K562 (cell line): ENCODE results near the gene MED13L. TPM values are rescaled to one million over a fixed set of nuclear protein-coding genes. Genes with fewer than 3 reads are reported as not detected.

Experiments used
- MED1 ChIP-seq: sonication (generic); formaldehyde crosslinking; IDR thresholded peaks from 2 replicates; pipeline ENCODE4 v1.8.1; 2023; ENCODE audit warnings: missing genetic modification reagents, borderline replicate concordance
- MEF2D ChIP-seq: conservative IDR thresholded peaks from 2 replicates; pipeline ENCODE4 v1.6.1; 2016; ENCODE audit warnings: low read depth, missing genetic modification characterization, missing compliant biosample characterization
- NCOA4 ChIP-seq: fragments of 450-650 bp; IDR thresholded peaks from 2 replicates; pipeline ENCODE4 v1.6.1; 2018; ENCODE audit warnings: mild to moderate bottlenecking; ENCODE audit not compliant: partially characterized antibody
- polyA plus RNA-seq, 8 experiments: library from polyadenylated mRNA; depleted of rRNA in 4 of 8; stranded (reverse) in 5 of 8; unstranded in 3 of 8; fragments of >200 nt; fragmentation: Nextera tagmentation in 2 of 8; fragmentation: Illumina TruSeq in 1 of 8; extraction: Ambion mirVana in 2 of 8; extraction: Trizol in 1 of 8; gene quantifications; 2 replicates each; pipeline versions ENCODE4 v1.2.1 to v1.2.3, GENCODE V29; 2011 to 2014; ENCODE audit warnings: inconsistent platforms in 1 of 8, missing spikeins in 1 of 8
- total RNA-seq, 7 experiments: library from RNA; depleted of rRNA in 6 of 7; stranded (reverse); fragments of >200 nt in 6 of 7; fragmentation: Illumina TruSeq in 2 of 7; extraction: Trizol in 2 of 7; gene quantifications; 2 replicates each; pipeline versions ENCODE4 v1.2.1 to v1.2.3, GENCODE V29; 2011 to 2021; ENCODE audit warnings: low replicate concordance in 1 of 7
- TF ChIP-seq, protein P1 (sequence below): fragments of 450-650 bp; IDR thresholded peaks from 2 replicates; pipeline ENCODE4 v1.6.1; 2016; ENCODE audit warnings: low read depth
- TF ChIP-seq, protein P2 (sequence below), 2 experiments: fragments of 450-650 bp; IDR thresholded peaks; 2 replicates each; pipeline ENCODE4 v1.6.1; 2016; ENCODE audit warnings: mild to moderate bottlenecking in 2 of 2, borderline replicate concordance in 1 of 2, low read depth in 1 of 2, moderate library complexity in 1 of 2
- TF ChIP-seq, protein P3 (sequence below): fragments of 150-350 bp; IDR thresholded peaks from 2 replicates; pipeline ENCODE4 v1.6.1; 2014; ENCODE audit warnings: low read depth, mild to moderate bottlenecking, low read length, borderline replicate concordance

The MED13L gene
- total and polyA plus RNA-seq, 9 of the 15 experiments (the other 6 are each of a cell fraction or from before 2014, with no cell fraction given) = 13.4 to 90.3 (median 36.9) TPM

DNA sequence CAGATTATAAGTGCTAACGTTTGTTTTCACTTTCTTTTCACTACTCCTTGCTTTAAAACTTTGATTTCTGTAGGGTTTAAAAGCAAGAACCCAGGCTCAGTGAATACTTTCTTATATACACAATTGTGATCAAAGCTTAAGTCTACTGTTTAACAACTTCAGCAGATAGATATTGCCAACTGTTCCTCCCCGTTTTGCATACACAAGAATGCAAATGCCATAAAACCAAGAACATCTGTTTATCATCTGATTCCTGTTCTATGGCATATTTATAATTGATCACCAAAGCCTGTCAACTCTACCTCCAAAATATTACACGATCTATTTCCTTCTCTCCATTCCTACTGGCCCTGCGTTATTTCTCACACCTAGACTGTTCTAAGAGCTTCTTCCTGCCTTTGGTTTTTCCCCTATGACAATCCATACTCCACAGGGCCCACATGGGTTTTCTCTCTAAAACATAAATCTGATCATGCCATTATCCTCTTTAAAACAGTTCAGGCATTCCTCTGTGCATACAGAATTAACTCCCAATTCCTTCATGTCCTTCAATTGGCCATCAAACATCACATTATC lies 15.9 kb downstream of the MED13L start (continued):
- TF ChIP-seq, protein P1, sequence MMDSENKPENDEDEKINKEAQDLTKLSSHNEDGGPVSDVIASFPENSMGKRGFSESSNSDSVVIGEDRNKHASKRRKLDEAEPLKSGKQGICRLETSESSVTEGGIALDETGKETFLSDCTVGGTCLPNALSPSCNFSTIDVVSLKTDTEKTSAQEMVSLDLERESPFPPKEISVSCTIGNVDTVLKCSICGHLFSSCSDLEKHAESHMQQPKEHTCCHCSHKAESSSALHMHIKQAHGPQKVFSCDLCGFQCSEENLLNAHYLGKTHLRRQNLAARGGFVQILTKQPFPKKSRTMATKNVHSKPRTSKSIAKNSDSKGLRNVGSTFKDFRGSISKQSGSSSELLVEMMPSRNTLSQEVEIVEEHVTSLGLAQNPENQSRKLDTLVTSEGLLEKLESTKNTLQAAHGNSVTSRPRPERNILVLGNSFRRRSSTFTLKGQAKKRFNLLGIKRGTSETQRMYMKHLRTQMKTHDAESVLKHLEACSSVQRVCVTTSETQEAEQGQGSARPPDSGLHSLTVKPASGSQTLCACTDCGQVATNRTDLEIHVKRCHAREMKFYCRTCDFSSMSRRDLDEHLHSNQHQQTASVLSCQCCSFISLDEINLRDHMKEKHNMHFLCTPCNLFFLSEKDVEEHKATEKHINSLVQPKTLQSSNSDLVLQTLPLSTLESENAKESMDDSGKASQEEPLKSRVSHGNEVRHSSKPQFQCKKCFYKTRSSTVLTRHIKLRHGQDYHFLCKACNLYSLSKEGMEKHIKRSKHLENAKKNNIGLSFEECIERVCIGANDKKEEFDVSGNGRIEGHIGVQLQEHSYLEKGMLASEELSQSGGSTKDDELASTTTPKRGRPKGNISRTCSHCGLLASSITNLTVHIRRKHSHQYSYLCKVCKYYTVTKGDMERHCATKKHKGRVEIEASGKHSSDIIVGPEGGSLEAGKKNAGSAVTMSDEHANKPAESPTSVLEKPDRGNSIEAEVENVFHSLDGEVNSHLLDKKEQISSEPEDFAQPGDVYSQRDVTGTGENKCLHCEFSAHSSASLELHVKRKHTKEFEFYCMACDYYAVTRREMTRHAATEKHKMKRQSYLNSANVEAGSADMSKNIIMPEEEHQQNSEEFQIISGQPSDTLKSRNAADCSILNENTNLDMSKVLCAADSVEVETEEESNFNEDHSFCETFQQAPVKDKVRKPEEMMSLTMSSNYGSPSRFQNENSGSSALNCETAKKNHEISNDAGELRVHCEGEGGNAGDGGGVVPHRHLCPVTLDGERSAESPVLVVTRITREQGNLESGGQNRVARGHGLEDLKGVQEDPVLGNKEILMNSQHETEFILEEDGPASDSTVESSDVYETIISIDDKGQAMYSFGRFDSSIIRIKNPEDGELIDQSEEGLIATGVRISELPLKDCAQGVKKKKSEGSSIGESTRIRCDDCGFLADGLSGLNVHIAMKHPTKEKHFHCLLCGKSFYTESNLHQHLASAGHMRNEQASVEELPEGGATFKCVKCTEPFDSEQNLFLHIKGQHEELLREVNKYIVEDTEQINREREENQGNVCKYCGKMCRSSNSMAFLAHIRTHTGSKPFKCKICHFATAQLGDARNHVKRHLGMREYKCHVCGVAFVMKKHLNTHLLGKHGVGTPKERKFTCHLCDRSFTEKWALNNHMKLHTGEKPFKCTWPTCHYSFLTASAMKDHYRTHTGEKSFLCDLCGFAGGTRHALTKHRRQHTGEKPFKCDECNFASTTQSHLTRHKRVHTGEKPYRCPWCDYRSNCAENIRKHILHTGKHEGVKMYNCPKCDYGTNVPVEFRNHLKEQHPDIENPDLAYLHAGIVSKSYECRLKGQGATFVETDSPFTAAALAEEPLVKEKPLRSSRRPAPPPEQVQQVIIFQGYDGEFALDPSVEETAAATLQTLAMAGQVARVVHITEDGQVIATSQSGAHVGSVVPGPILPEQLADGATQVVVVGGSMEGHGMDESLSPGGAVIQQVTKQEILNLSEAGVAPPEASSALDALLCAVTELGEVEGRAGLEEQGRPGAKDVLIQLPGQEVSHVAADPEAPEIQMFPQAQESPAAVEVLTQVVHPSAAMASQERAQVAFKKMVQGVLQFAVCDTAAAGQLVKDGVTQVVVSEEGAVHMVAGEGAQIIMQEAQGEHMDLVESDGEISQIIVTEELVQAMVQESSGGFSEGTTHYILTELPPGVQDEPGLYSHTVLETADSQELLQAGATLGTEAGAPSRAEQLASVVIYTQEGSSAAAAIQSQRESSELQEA = no peak
- TF ChIP-seq NCOA4 (no peak), MEF2D (no peak), MED1 (no peak)
- TF ChIP-seq, protein P2, sequence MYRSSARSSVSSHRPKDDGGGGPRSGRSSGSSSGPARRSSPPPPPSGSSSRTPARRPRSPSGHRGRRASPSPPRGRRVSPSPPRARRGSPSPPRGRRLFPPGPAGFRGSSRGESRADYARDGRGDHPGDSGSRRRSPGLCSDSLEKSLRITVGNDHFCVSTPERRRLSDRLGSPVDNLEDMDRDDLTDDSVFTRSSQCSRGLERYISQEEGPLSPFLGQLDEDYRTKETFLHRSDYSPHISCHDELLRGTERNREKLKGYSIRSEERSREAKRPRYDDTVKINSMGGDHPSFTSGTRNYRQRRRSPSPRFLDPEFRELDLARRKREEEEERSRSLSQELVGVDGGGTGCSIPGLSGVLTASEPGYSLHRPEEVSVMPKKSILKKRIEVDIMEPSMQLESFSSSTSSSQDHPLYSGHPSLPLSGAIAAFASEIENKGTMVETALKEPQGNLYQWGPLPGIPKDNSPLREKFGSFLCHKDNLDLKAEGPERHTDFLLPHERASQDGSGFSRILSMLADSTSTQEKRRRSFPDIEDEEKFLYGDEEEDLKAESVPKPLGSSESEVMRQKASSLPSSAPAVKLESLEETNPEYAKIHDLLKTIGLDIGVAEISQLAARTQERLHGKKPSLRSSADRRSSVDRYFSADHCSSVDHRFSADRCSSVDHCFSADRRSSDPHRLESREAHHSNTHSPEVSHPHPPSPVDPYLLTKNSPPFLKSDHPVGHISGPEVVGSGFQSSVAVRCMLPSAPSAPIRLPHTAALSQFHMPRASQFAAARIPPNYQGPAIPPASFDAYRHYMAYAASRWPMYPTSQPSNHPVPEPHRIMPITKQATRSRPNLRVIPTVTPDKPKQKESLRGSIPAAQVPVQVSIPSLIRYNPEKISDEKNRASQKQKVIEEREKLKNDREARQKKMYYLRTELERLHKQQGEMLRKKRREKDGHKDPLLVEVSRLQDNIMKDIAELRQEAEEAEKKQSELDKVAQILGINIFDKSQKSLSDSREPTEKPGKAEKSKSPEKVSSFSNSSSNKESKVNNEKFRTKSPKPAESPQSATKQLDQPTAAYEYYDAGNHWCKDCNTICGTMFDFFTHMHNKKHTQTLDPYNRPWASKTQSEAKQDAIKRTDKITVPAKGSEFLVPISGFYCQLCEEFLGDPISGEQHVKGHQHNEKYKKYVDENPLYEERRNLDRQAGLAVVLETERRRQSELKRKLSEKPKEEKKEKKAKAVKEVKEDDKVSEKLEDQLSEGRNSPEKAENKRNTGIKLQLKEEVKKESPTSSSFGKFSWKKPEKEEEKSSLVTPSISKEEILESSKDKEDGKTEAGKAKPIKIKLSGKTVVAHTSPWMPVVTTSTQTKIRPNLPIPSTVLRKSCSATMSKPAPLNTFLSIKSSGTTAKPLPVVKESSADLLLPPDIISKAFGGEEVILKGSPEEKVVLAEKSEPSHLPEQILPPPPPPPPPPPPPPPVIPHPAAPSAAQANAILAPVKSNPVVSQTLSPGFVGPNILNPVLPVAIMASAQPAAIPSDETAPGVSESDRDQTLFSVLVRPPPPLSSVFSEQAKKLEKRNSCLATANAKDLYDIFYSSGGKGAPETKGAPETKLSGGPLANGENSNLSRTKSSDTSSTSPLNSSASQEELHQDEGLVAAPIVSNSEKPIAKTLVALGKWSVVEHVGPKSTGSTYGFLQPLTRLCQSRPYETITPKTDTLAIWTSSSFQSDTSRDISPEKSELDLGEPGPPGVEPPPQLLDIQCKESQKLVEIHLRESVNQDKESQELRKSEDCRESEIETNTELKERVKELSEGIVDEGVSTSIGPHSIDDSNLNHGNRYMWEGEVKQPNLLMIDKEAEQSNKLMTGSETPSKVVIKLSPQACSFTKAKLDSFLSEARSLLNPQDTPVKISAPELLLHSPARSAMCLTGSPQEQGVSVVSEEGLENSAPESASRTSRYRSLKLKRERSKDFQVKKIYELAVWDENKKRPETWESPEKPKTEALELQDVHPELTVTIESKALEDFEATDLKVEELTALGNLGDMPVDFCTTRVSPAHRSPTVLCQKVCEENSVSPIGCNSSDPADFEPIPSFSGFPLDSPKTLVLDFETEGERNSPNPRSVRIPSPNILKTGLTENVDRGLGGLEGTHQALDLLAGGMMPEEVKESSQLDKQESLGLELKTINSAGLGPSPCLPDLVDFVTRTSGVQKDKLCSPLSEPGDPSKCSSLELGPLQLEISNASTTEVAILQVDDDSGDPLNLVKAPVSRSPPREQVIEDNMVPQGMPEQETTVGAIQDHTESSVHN (IDR thresholded peaks at IDR 0.05; ENCODE audit: borderline replicate concordance in 1 of 2, low read depth in 1 of 2) = no peak
- TF ChIP-seq, protein P3, sequence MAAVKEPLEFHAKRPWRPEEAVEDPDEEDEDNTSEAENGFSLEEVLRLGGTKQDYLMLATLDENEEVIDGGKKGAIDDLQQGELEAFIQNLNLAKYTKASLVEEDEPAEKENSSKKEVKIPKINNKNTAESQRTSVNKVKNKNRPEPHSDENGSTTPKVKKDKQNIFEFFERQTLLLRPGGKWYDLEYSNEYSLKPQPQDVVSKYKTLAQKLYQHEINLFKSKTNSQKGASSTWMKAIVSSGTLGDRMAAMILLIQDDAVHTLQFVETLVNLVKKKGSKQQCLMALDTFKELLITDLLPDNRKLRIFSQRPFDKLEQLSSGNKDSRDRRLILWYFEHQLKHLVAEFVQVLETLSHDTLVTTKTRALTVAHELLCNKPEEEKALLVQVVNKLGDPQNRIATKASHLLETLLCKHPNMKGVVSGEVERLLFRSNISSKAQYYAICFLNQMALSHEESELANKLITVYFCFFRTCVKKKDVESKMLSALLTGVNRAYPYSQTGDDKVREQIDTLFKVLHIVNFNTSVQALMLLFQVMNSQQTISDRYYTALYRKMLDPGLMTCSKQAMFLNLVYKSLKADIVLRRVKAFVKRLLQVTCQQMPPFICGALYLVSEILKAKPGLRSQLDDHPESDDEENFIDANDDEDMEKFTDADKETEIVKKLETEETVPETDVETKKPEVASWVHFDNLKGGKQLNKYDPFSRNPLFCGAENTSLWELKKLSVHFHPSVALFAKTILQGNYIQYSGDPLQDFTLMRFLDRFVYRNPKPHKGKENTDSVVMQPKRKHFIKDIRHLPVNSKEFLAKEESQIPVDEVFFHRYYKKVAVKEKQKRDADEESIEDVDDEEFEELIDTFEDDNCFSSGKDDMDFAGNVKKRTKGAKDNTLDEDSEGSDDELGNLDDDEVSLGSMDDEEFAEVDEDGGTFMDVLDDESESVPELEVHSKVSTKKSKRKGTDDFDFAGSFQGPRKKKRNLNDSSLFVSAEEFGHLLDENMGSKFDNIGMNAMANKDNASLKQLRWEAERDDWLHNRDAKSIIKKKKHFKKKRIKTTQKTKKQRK = no peak
